ENCODE measurements around the gene DAD1.
"Not testable (repeated sequence)": the region's sequence is repeated elsewhere in the genome, so short reads cannot be mapped to it uniquely, and the experiment has no call there.

DAD1 gene
- 33.3 to 42.8 (median 38.9) reads per million in 4 donors for total RNA-seq

- peak; percentile 97 to 100 (median 99) for DNase-seq
Measured at GRCh38 chr14:22589096-22589839, at the start of gene DAD1. DAD1 (minus strand) TSS chr14:22589224; CDS start chr14:22589157, 67 bp downstream.

DNA sequence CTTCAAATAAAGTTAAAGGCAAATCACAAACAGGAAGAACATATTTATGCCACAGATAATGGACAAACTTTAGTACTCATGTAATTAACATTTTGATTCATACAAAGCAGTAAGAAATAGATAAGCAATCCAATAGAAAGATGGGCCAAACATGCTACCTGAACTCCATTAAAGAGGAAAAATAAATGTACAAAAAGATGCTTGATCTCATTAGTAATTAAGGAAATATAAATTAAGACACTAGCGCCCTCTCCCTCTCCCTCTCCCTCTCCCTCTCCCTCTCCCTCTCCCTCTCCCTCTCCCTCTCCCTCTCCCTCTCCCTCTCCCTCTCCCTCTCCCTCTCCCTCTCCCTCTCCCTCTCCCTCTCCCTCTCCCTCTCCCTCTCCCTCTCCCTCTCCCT lies 47.0 kb upstream of the DAD1 start:
- not testable (repeated sequence) for DNase-seq

DNA sequence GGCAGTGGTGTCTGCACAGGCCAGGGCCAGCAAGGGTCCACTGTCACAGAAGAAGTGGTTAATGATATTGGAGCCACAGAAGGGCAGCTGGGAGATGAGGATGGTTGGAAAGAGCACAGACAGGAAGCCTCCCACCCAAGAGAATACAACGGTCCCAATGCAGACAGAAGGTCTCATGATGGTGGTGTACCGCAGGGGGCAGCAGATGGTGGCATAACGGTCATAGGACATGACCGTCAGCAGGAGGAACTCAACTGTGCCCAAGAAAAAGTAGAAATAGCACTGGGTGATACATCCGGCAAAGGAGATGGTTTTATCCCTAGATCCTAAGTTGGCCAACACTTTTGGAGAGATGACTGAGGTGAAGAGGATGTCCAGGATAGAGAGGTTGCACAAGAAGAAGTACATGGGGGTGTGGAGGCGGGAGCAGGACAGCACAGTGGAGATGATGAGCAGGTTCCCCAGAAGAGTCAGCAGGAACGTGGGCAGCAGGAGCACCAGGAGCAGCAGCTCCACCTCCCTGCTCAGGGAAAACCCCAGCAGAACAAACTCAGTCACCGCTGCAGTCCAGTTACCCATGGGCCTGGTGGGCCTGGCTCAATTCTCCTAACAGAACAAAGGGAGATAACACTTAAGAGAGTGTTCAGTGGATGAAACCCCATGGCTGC lies 45.3 kb upstream of the DAD1 start:
- DNase-seq: no peak

GRCh38 chr14:22630486-22630885 lies 41.5 kb upstream of the DAD1 start:
- no peak for DNase-seq

- DNase-seq: no peak
Measured at GRCh38 chr14:22630066-22630465, 41.0 kb upstream of the DAD1 start.

GRCh38 chr14:22629361-22629760 lies 40.3 kb upstream of the DAD1 start:
- DNase-seq: no peak

GRCh38 chr14:22627506-22628263 lies 38.7 kb upstream of the DAD1 start:
- no peak for DNase-seq

DNA sequence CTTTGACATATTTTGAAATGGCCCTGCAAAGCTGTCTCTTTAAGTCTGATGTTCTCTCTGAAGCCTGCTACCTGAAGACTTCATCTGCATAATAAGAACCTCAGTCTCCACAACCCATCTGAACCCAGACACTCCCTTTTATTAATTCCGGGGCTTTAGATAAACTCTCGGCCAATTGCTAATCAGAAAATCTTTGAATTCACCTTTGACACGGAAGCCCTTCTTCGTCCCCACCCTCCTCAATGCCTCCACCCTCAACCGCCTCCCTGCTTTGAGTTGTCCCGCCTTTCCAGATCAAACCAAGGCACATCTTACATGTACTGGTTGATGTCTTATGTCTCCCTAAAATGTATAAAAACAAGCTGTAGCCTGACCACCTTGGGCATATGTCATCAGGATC lies 37.6 kb upstream of the DAD1 start:
- DNase-seq: no peak

DNA sequence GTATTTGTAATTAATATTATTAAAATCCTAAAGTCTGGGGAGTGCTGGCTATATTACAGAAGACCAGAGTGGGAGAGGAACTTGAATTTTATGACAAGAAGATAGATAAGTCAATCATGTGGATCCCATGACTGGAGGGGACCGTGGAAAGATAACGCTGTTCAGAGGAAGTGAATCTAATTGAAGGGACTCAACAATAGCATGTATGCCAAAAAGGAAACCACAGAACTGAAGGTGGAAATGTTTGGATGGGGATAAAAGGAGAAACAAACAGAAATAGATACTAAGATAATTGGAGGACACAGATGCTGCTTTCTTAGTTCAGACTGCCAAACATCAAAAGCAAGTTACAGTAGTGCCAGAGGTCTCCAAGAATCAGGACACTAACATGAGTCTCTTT lies 34.0 kb upstream of the DAD1 start:
- no peak for DNase-seq

DNA sequence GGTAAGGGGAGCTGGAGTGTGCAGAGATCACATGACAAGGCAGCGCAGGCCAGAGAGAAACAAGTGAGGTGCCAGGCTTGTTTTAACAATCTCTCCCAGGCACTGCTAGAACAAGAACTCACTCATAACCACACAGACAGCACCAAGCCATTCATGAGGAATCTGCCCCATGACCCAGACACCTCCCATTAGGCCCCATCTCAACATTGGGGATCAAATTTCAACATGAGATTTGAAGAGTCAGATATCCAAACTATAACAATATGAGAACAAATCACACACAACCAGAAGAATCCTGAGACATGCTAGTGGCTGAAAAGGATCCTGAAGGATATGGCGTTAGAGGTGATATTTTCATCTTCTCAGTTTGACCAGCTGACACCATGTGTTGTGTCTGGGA lies 33.2 kb upstream of the DAD1 start:
- DNase-seq: no peak

DNA sequence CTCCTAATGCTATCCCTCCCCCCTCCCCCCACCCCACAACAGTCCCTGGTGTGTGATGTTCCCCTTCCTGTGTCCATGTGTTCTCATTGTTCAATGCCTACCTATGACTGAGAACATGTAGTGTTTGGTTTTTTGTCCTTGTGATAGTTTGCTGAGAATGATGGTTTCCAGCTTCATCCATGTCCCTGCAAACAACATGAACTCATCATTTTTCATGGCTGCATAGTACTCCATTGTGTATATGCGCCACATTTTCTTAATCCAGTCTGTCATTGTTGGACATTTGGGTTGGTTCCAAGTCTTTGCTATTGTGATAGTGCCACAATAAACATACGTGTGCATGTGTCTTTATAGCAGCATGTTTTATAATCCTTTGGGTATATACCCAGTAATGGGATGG lies 26.7 kb upstream of the DAD1 start:
- DNase-seq: not testable (repeated sequence)

DNA sequence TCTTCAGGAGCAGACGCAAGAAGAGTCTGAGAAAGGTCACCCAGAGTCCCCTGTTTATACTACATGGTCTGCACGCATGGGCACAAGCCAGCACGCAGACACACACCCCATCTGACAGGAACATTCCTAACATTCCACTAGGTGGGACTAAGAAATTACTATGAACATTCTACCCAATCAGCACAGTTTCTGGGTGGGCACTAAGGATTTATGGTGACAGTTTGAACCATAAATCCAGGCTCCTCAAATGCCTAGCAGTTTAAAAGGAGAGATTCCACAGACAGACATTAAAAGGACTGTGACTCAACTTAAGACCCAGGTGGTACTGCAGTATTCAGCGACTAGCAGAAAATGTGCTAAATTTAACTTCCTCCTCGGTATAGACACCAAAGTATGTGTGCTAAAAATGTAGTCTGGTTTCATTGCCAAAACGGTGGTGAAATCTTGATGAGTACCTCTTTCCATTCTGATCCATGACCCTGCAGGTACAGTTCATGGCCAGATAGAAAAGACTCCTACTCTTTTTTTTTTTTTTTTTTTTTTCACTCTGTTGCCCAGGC lies 25.3 kb upstream of the DAD1 start:
- DNase-seq: no peak

DNA sequence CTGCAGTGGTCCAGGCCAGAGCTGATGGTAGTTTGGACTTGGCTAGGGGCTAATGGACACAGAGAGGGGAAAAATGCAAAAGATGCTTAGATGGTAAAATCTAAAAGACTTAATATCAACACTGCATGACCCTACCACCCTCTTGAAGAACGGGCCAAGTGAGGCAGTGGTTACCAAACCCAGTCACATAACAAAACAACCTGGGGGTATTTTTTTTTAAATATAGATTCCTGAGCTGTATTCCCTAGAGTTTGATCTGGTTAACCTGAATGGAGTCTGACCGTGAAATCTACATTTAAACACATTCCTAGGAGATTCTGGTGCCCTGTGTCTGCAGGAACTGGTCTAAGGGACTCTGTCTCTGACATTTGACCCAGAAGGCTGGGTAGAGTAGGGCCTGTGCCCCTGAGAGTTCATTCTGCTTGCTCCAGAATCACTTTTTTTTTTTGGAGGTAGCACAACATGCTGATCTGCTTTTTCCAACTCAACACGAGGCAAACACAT lies 24.8 kb upstream of the DAD1 start:
- DNase-seq: no peak

GRCh38 chr14:22613106-22613695 lies 24.2 kb upstream of the DAD1 start:
- no peak for DNase-seq

- DNase-seq: no peak
Measured at GRCh38 chr14:22610931-22611330, 21.9 kb upstream of the DAD1 start.

GRCh38 chr14:22607291-22607690 lies 18.3 kb upstream of the DAD1 start:
- no peak for DNase-seq

- DNase-seq: no peak
Measured at GRCh38 chr14:22606380-22606779, 17.4 kb upstream of the DAD1 start.

DNA sequence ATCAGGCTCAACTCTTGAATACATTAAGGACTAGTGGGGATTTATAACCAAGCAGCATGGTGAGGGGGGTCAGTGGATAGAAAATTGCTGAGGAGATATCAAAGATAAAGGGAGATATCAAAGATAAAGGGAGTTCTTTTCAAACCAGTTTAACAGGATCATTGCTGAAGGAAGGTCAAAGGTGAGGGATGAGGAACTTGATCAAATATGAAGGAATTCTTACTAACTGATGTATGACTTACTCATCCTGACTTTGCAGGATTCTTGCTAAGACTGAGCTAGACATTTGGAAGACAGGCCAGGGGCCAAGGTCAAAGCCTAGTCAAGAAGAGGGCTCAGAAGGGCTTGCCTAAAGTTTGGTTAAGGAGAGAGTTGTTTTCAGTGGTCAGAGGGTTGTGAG lies 13.8 kb upstream of the DAD1 start:
- no peak for DNase-seq

GRCh38 chr14:22601996-22602395 lies 13.0 kb upstream of the DAD1 start:
- no peak for DNase-seq

DNA sequence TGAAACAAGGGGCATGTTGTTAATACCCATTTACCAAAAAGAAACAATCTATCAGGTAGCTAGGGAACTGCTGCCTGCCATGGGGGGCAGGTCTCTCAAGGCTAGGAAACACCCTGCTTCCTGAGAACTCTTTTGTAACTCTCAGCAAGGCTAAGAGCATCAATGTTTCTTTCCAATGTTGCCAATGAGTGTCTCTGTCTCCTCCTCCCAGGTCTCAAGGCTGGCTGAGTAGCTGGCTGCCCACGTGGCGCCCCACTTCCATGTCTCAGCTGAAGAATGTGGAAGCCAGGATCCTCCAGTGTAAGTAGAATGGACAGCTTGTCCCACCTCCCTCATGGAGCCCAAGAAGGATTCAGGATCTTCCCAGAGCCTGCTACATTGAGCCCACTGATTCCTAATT lies 12.4 kb upstream of the DAD1 start:
- no peak for DNase-seq

DNA sequence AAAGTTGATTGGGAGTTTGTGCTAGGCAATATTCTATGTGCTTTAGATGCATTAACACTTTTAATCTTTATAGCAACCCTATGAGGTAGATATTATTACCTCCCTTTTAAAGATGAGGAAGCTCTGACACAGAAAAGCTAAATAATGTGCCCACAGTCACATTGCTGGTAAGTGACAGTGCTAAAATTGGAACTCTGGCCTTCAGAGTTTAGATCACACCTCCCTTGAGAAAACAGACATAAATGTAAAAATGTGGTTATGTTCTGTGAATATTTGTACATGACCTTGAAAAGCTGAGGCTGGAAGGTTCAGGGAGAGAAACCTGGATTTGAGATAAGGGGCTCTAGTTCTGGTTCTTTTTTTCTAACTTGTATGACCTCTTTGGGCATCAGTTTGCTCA lies 11.0 kb upstream of the DAD1 start:
- DNase-seq: no peak

DNA sequence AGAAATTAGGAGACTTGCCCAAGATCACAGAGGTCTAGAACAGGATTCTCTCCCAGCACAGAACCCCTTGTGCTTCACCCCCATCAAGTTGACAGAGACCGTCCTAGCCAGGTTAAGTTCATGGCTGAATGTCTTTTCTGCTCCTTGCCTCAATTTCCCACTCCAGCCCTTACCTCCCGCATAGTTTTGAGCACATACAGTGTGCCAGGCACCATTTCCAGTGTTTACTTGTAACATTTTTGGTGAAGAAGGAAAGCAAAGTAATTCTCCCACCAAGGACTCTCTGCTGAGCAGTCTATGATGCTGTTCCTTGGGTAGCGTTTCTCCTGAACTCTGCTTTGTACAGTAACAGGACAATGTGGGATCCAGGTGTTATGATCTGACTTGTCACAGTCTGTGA lies 10.3 kb upstream of the DAD1 start:
- no peak for DNase-seq

DNA sequence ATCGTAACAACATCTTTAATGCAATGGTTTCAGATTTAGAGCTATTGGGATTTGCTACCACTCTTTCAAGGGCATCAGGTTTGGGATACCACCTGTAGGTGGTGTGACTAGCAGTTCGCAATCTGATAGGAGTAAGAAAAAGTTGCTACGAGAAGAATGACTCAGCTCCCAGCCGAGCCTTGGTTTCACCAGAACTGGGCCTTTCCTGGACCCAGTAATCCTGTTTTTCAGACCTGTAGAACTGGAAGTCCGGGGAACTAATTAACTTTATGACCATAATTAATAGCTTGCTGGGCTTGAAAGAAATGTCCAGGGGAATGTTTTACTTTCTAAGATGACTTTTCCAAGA lies 9.8 kb upstream of the DAD1 start:
- peak in 1 of 5 donors; percentile 49 for DNase-seq

Measured in T-helper 1 cell (primary cell).